HL-60 (cell line): ENCODE data around the gene ZGPAT.
A peak's percentile ranks its signal among the peaks of the same experiment; 100 is the strongest.

Source experiments
- DNase-seq, 2 experiments: peaks; one replicate each; pipeline ENCODE4 v3.0.0-alpha.2; 2010 to 2020; ENCODE audit warnings: low read depth in 1 of 2, low spot score in 1 of 2
- H3K27ac ChIP-seq: fragments of 250-450 bp; sonication (Bioruptor Pico); replicated peaks from 2 replicates; pipeline ENCODE4 v1.5.1; 2020; ENCODE audit warnings: mild to moderate bottlenecking, moderate library complexity
- H3K27me3 ChIP-seq: fragments of 250-450 bp; sonication (Bioruptor Pico); 2 replicates; pipeline ENCODE4 v1.5.1; 2021; ENCODE audit warnings: mild to moderate bottlenecking, moderate library complexity; ENCODE audit not compliant: insufficient read depth, poor library complexity, severe bottlenecking
- H3K4me3 ChIP-seq: replicated peaks from 2 replicates; pipeline ENCODE4 v1.5.1; 2011; ENCODE audit warnings: mild to moderate bottlenecking, control low read depth, low read length; ENCODE audit not compliant: insufficient read depth
- GABPA ChIP-seq: IDR thresholded peaks from 2 replicates; pipeline ENCODE4 v1.6.1; 2012; ENCODE audit warnings: low read depth
- POLR2AphosphoS5 ChIP-seq: IDR thresholded peaks from 2 replicates; pipeline ENCODE4 v1.6.1; 2012; ENCODE audit warnings: low read depth
- SPI1 ChIP-seq: IDR thresholded peaks from 2 replicates; pipeline ENCODE4 v1.6.1; 2012; ENCODE audit warnings: low read depth, mild to moderate bottlenecking, borderline replicate concordance
- TF ChIP-seq, protein P1 (sequence below): IDR thresholded peaks from one replicate; pipeline ENCODE4 v1.5.1; 2011; ENCODE audit warnings: low read length, control low read depth, inconsistent platforms; ENCODE audit not compliant: insufficient read depth
- TF ChIP-seq, protein P2 (sequence below): IDR thresholded peaks from 2 replicates; pipeline ENCODE4 v1.6.1; 2012; ENCODE audit warnings: low read depth; ENCODE audit not compliant: insufficient replicate concordance

ZGPAT gene

DNA sequence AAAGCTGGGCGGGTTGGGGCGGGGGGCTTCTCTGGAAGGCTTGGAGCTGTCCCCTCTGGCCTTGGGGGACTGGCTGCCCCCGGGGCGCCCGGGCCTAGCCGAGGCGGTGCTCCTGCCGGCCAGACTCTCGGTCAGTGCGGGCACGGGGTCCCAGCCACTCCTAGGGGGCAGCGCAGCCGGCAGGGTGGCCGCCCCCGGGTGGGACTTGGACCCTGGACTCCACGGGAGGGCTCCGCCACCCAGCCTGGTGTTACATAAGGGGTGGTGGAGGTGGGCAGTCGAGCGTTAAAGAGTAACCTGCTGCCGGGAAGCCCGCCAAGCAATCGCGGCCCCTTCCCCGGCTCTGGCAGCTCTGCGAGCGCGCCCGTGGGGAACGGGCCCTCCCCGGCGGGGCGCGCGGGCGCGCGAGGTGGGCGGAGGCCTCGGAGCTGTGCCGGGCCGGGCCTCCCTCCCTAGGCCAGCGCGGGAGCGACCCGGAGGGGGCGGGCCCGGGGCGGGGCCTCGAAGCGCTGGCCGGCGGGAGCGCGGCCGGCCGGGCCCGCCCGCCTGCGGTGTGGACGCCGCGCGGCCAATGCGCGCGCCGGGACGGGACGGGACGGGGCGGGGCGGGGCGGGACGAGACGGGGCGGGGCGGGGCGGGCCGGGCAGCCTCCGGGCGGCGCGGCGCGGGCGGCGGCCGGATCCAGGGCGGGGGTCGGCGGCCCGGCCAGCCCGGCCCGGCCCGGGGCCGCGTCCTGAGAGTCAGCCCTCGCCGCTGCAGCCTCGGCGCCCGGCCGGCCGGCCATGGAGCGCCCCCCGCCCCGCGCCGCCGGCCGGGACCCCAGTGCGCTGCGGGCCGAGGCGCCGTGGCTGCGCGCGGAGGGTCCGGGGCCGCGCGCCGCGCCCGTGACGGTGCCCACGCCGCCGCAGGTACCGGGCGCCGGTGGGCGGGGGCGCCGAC lies 31.6 kb downstream of the ZGPAT start, which contains the start of gene SLC2A4RG:
Gene SLC2A4RG (plus strand): TSS at position 647 of the 940 bp plus-strand sequence. CDS start 137 bp downstream, at position 784.
- DNase-seq: peak; percentile 45 to 63
- TF ChIP-seq POLR2AphosphoS5: no peak
- Histone ChIP-seq H3K27ac (peak within 1 kb of the TSS; percentile 81), H3K4me3 (peak within 1 kb of the TSS; percentile 67), H3K27me3 (no peaks in the 10 kb centered on the region)

DNA sequence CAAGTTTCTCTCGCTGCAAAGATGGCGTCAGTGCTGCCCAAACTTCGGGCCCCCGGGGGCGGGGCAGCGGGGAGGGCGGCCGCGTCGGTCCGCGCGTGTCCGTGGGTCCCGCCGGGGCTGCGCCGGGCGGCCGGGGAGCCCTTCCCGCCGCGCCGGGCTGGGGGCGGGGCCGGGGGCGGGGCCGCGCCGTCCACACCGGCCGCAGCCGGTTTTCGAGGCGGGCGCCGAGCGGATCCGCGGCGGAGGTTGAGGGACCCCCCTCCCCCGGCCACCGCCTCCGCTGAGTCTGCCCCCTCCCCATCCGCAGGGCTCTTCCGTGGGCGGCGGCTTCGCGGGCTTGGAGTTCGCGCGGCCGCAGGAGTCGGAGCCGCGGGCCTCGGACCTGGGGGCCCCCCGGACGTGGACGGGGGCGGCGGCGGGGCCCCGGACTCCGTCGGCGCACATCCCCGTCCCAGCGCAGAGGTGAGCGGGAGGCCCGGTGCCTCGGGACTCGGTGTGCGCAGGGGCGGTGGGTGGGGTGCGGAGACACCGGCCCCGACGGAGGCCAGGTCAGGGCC lies 32.3 kb downstream of the ZGPAT start:
- peak overlapping the region; percentile 67 for H3K4me3 ChIP-seq
- no peaks in the 10 kb centered on the region for H3K27me3 ChIP-seq
- TF ChIP-seq, protein P1, sequence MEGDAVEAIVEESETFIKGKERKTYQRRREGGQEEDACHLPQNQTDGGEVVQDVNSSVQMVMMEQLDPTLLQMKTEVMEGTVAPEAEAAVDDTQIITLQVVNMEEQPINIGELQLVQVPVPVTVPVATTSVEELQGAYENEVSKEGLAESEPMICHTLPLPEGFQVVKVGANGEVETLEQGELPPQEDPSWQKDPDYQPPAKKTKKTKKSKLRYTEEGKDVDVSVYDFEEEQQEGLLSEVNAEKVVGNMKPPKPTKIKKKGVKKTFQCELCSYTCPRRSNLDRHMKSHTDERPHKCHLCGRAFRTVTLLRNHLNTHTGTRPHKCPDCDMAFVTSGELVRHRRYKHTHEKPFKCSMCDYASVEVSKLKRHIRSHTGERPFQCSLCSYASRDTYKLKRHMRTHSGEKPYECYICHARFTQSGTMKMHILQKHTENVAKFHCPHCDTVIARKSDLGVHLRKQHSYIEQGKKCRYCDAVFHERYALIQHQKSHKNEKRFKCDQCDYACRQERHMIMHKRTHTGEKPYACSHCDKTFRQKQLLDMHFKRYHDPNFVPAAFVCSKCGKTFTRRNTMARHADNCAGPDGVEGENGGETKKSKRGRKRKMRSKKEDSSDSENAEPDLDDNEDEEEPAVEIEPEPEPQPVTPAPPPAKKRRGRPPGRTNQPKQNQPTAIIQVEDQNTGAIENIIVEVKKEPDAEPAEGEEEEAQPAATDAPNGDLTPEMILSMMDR: no peak
- TF ChIP-seq POLR2AphosphoS5: no peak
- TF ChIP-seq, protein P2, sequence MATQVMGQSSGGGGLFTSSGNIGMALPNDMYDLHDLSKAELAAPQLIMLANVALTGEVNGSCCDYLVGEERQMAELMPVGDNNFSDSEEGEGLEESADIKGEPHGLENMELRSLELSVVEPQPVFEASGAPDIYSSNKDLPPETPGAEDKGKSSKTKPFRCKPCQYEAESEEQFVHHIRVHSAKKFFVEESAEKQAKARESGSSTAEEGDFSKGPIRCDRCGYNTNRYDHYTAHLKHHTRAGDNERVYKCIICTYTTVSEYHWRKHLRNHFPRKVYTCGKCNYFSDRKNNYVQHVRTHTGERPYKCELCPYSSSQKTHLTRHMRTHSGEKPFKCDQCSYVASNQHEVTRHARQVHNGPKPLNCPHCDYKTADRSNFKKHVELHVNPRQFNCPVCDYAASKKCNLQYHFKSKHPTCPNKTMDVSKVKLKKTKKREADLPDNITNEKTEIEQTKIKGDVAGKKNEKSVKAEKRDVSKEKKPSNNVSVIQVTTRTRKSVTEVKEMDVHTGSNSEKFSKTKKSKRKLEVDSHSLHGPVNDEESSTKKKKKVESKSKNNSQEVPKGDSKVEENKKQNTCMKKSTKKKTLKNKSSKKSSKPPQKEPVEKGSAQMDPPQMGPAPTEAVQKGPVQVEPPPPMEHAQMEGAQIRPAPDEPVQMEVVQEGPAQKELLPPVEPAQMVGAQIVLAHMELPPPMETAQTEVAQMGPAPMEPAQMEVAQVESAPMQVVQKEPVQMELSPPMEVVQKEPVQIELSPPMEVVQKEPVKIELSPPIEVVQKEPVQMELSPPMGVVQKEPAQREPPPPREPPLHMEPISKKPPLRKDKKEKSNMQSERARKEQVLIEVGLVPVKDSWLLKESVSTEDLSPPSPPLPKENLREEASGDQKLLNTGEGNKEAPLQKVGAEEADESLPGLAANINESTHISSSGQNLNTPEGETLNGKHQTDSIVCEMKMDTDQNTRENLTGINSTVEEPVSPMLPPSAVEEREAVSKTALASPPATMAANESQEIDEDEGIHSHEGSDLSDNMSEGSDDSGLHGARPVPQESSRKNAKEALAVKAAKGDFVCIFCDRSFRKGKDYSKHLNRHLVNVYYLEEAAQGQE: no peak
- TF ChIP-seq GABPA: no peak
- no peak for TF ChIP-seq SPI1
- peak; percentile 38 to 52 for DNase-seq
- peak overlapping the region; percentile 81 for H3K27ac ChIP-seq

DNA sequence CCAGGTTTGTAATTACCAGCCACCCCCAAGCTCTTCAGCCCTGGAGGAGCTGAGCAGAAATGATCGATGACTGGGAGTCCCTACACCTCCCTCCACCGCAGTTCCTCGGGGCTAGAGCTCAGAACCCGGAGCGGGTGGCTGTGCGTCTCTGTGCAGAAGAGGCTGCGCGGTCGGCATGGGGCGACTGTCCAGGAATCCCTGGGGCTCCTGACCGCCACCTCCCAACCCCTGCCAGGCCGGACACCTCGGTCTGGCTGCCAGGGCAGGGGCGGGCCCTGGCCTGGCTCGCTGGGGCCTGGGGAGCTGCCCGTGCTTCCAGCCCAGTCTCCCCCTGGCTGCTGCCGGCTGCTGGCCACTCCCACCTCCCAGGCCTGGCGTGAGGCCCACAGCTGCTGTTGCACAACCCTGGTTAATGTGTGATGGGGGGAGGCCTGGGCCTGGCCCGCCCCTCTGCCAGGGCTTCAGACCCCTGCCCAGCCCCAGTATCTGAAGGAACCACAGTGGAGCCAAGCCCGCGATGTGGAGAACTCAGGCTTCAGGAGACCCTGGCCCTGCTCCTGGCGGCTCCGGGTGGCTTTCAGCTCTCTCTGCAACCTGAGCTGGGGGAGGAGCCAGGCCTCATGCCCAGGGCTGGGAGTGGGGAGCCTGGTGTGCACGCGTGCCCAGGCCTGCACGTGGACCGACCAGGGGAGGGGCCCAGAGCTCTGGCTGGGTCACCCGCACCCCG lies 33.0 kb downstream of the ZGPAT start:
- TF ChIP-seq POLR2AphosphoS5 (no peak; the same call in 1 of the 2 replicates), SPI1 (no peak), GABPA (no peak)
- TF ChIP-seq, protein P1: no peak
- TF ChIP-seq, protein P2: no peak
- DNase-seq: peak; percentile 77 to 91

DNA sequence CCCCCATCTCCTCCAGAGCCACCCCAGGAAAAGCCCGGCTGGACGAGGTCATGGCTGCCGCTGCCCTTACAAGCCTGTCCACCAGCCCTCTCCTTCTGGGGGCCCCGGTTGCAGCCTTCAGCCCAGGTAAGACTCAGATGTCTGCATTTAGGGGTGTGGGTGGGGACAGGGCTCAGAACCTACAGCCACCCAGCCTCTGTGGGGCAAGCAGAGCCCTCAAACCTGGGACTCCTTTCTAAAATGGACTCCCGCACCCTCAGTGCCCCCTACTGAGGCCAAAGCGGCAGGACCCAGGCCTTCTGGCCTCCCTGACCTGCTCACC lies 33.5 kb downstream of the ZGPAT start:
- H3K27ac ChIP-seq: peak overlapping the region; percentile 81
- DNase-seq: no peak
- H3K27me3 ChIP-seq: no peaks in the 10 kb centered on the region
- peak overlapping the region; percentile 67 for H3K4me3 ChIP-seq
- TF ChIP-seq, protein P2: no peak
- TF ChIP-seq GABPA (no peak), POLR2AphosphoS5 (no peak), SPI1 (no peak)
- TF ChIP-seq, protein P1: no peak

More for the DNA sequence above, 33.0 kb downstream of the ZGPAT start:
- Histone ChIP-seq H3K27me3 (no peaks in the 10 kb centered on the region), H3K27ac (peak overlapping the region; percentile 81), H3K4me3 (peak overlapping the region; percentile 67)
